ENCODE results near the gene FKBP2.

GRCh38 chr11:64219354-64219684, 21.6 kb upstream of the FKBP2 start:
- TF ChIP-seq CTCF (IDR thresholded peaks at IDR 0.05; ENCODE audit: insufficient read depth, low read depth, low read length) (no peak), EZH2 (IDR thresholded peaks at IDR 0.05; ENCODE audit: insufficient read depth, low read length) (no peak)
